HCT116 (cell line): ENCODE results near the gene TRIM61. TPM values are rescaled to one million over a fixed set of nuclear protein-coding genes. Genes with fewer than 3 reads are reported as not detected.
"Not testable (repeated sequence)": the region's sequence is repeated elsewhere in the genome, so short reads cannot be mapped to it uniquely, and the experiment has no call there.

Experiments used
- ATAC-seq: fragments of 200-7000 bp; cut with Tn5 transposase; 2 replicates; pipeline ENCODE4 v1.9.1; 2020; ENCODE audit warnings: mild to moderate bottlenecking, moderate library complexity
- BruUV-seq: library from RNA; stranded (reverse); fragments of 400-500 nt; replicated peaks from 2 replicates; lab custom pipeline; 2021; lab: Mats Ljungman, UMichigan
- CTCF ChIA-PET: fragments of 300-600 bp; sonication (Branson Sonifier 250); formaldehyde crosslinking; loops from one replicate; lab custom pipeline; 2021; ENCODE audit warnings: antibody characterized with exemption; lab: Charles Lee
- POLR2A ChIA-PET: fragments of 300-600, 350-600 bp; sonication (Branson Sonifier 250); formaldehyde crosslinking; loops from one replicate; lab custom pipeline; 2021; ENCODE audit warnings: antibody characterized with exemption; lab: Charles Lee
- RAD21 ChIA-PET, 2 experiments: fragments of 300-600 bp; sonication (Branson Sonifier 250); formaldehyde crosslinking; loops; one replicate each; lab custom pipeline; 2023; ENCODE audit warnings: low total read pairs in 2 of 2; ENCODE audit not compliant: uncharacterized antibody in 2 of 2, unreplicated experiment in 2 of 2, low non-redundant PET in 1 of 2; lab: Charles Lee
- DNase-seq: peaks from one replicate; pipeline ENCODE4 v3.0.0-alpha.2; 2010; ENCODE audit warnings: low read depth, low spot score
- H2AFZ ChIP-seq: fragments of 200-600 bp; shearing (Covaris generic), sonication (generic); 2 replicates; pipeline ENCODE4 v1.6.1; 2017; ENCODE audit warnings: low read depth, mixed run types, mixed read lengths, antibody characterized with exemption, low read length; ENCODE audit not compliant: poor library complexity, severe bottlenecking
- H3K27ac ChIP-seq: 2 replicates; pipeline ENCODE4 v1.5.1; 2012; ENCODE audit warnings: low read depth, low read length
- H3K27me3 ChIP-seq: fragments of 200-600 bp; sonication (generic); 2 replicates; pipeline ENCODE4 v1.6.1; 2016; ENCODE audit warnings: mixed run types, low read length, mixed read lengths; ENCODE audit not compliant: insufficient read depth
- H3K36me3 ChIP-seq, 2 experiments: fragments of 200-500 bp in 1 of 2; fragments of 200-600 bp in 1 of 2; sonication (Bioruptor generic) in 1 of 2; sonication (generic) in 1 of 2; 2 replicates each; pipeline versions ENCODE4 v1.5.1 to v1.6.1; 2014 to 2016; ENCODE audit warnings: low read length in 2 of 2, inconsistent platforms in 1 of 2, mixed read lengths in 1 of 2, mixed run types in 1 of 2; ENCODE audit not compliant: insufficient read depth in 2 of 2, control insufficient read depth in 1 of 2
- H3K4me1 ChIP-seq, 2 experiments: fragments of 200-600 bp in 1 of 2; sonication (generic) in 1 of 2; 2 replicates each; pipeline versions ENCODE4 v1.5.1 to v1.6.1; 2012 to 2017; ENCODE audit warnings: low read length in 2 of 2, inconsistent platforms in 1 of 2, mild to moderate bottlenecking in 1 of 2, mixed read lengths in 1 of 2, mixed run types in 1 of 2, moderate library complexity in 1 of 2; ENCODE audit not compliant: insufficient read depth in 2 of 2, control insufficient read depth in 1 of 2
- H3K4me2 ChIP-seq: fragments of 200-600 bp; sonication (generic); 2 replicates; pipeline ENCODE4 v1.6.1; 2017; ENCODE audit warnings: mixed run types, low read length, mixed read lengths
- H3K4me3 ChIP-seq, 2 experiments: fragments of 200-600 bp in 1 of 2; sonication (generic) in 1 of 2; replicated peaks in 1 of 2; 2 replicates each; pipeline ENCODE4 v1.5.1; 2011 to 2016; ENCODE audit warnings: low read length in 2 of 2, control low read depth in 1 of 2, low read depth in 1 of 2, mild to moderate bottlenecking in 1 of 2, mixed read lengths in 1 of 2, mixed run types in 1 of 2
- H3K79me2 ChIP-seq: fragments of 200-600 bp; sonication (generic); 2 replicates; pipeline ENCODE4 v1.6.1; 2017; ENCODE audit warnings: mild to moderate bottlenecking, mixed run types, low read length, moderate library complexity, mixed read lengths; ENCODE audit not compliant: insufficient read depth
- H3K9ac ChIP-seq: fragments of 200-600 bp; sonication (generic); 2 replicates; pipeline ENCODE4 v1.6.1; 2016; ENCODE audit warnings: low read length, mixed read lengths
- H3K9me2 ChIP-seq: fragments of 200-600 bp; sonication (generic), shearing (Covaris generic); 2 replicates; pipeline ENCODE4 v1.6.1; 2017; ENCODE audit warnings: mixed run types, mild to moderate bottlenecking, moderate library complexity; ENCODE audit not compliant: insufficient read depth
- H3K9me3 ChIP-seq, 2 experiments: fragments of 200-500 bp in 1 of 2; fragments of 200-600 bp in 1 of 2; sonication (Bioruptor generic) in 1 of 2; sonication (generic) in 1 of 2; 2 replicates each; pipeline ENCODE4 v1.6.1; 2014 to 2017; ENCODE audit warnings: low read length in 2 of 2, mixed read lengths in 2 of 2, inconsistent platforms in 1 of 2, low read depth in 1 of 2, mild to moderate bottlenecking in 1 of 2, mixed run types in 1 of 2, moderate library complexity in 1 of 2; ENCODE audit not compliant: control insufficient read depth in 1 of 2, insufficient read depth in 1 of 2
- H4K20me1 ChIP-seq: fragments of 200-600 bp; sonication (generic), shearing (Covaris generic); 2 replicates; pipeline ENCODE4 v1.6.1; 2017; ENCODE audit warnings: mixed run types, mild to moderate bottlenecking, moderate library complexity; ENCODE audit not compliant: insufficient read depth
- EGR1 ChIP-seq: IDR thresholded peaks from 2 replicates; pipeline ENCODE4 v1.6.1; 2012; ENCODE audit warnings: low read depth
- FOSL1 ChIP-seq: IDR thresholded peaks from 2 replicates; pipeline ENCODE4 v1.6.1; 2012; ENCODE audit warnings: low read depth
- JUND ChIP-seq: IDR thresholded peaks from 2 replicates; pipeline ENCODE4 v1.6.1; 2012
- SIN3A ChIP-seq: IDR thresholded peaks from 2 replicates; pipeline ENCODE4 v1.6.1; 2012; ENCODE audit warnings: low read depth
- SP1 ChIP-seq: IDR thresholded peaks from 2 replicates; pipeline ENCODE4 v1.6.1; 2012; ENCODE audit warnings: low read depth
- SRF ChIP-seq: IDR thresholded peaks from 2 replicates; pipeline ENCODE4 v1.6.1; 2012; ENCODE audit warnings: low read depth
- TCF7L2 ChIP-seq: IDR thresholded peaks from 2 replicates; pipeline ENCODE4 v1.7.0; 2011; ENCODE audit warnings: borderline replicate concordance, inconsistent platforms; ENCODE audit not compliant: insufficient read depth, insufficient read length; ENCODE audit errors: extremely low read depth
- YY1 ChIP-seq: IDR thresholded peaks from 2 replicates; pipeline ENCODE4 v1.6.1; 2011; ENCODE audit warnings: low read length, low read depth, moderate library complexity, mild to moderate bottlenecking; ENCODE audit not compliant: insufficient replicate concordance; ENCODE audit errors: extremely low read depth
- ZNF274 ChIP-seq: fragments of 200-500 bp; sonication (Bioruptor generic); IDR thresholded peaks from 2 replicates; pipeline ENCODE4 v1.6.1; 2014; ENCODE audit warnings: mild to moderate bottlenecking, low read depth, low read length, inconsistent platforms
- intact Hi-C: fragments of 100-400 bp; cut with micrococcal nuclease; formaldehyde crosslinking; loops from 2 replicates; pipeline ENCODE4 v1.10.0; 2022
- total RNA-seq: library from RNA; stranded (reverse); gene quantifications from one replicate; pipeline ENCODE4 v1.2.1, GENCODE V29; 2021; ENCODE audit not compliant: unreplicated experiment
- TF ChIP-seq, protein P1 (sequence below): IDR thresholded peaks from 2 replicates; pipeline ENCODE4 v1.6.1; 2012

Gene TRIM61
- total RNA-seq, 1 experiment from 2014 or later = 0.15 TPM

GRCh38 chr4:164927101-164927500 is 50.4 kb downstream of the TRIM61 start:
- ATAC-seq, BruUV-seq, CTCF ChIA-PET, H3K9me3 ChIP-seq, H3K4me1 ChIP-seq, H3K9me2 ChIP-seq, H3K27me3 ChIP-seq, H3K9ac ChIP-seq, DNase-seq, H3K4me2 ChIP-seq, H2AFZ ChIP-seq, H3K27ac ChIP-seq, H3K4me3 ChIP-seq, intact Hi-C loops, H3K79me2 ChIP-seq, POLR2A ChIA-PET, H4K20me1 ChIP-seq, RAD21 ChIA-PET, H3K36me3 ChIP-seq: not testable (repeated sequence)

DNA sequence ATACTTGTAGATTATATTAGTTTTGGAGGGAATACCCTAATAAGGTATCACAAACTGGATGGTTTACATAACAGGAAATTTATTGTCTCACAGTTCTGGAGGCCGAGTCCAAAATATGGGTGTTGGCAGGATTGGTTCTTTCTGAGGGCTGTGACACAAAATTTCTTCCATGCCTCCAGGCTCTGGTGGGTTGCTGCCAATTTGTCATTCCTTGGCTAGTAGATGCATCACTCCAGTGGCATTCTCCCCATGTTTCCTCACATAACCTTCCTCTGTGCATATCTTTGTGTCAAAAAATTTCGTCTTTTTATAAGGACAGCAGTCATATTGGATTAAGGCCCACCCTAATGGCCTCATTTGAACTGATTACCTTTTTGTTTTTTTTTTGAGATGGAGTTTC is 51.2 kb downstream of the TRIM61 start:
- BruUV-seq = no TSS peak
- H3K36me3 ChIP-seq = no peaks in the 10 kb centered on the region
- H4K20me1 ChIP-seq = no peaks in the 10 kb centered on the region
- no peak overlapping the region for H3K27ac ChIP-seq
- no peak overlapping the region for H3K9ac ChIP-seq
- RAD21 ChIA-PET = no interaction called here
- intact Hi-C loops = no loop called here
- H3K27me3 ChIP-seq = no peaks in the 10 kb centered on the region
- ATAC-seq (no peak), DNase-seq (no peak)
- no peak overlapping the region for H2AFZ ChIP-seq
- TF ChIP-seq TCF7L2 (no peak), ZNF274 (no peak), JUND (no peak), EGR1 (no peak), SP1 (no peak), SIN3A (no peak), YY1 (no peak), SRF (no peak), FOSL1 (no peak)
- TF ChIP-seq, protein P1, sequence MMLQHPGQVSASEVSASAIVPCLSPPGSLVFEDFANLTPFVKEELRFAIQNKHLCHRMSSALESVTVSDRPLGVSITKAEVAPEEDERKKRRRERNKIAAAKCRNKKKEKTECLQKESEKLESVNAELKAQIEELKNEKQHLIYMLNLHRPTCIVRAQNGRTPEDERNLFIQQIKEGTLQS = no peak
- H3K79me2 ChIP-seq = no peaks in the 10 kb centered on the region
- H3K9me3 ChIP-seq = no peaks in the 10 kb centered on the region
- H3K4me1 ChIP-seq = no peaks in the 10 kb centered on the region
- POLR2A ChIA-PET = no interaction called here
- H3K4me3 ChIP-seq = no peak overlapping the region
- H3K4me2 ChIP-seq = no peak overlapping the region
- CTCF ChIA-PET = no interaction called here
- no peaks in the 10 kb centered on the region for H3K9me2 ChIP-seq
